Left ventricle myocardium superior (tissue), 1 donor: ENCODE data around the gene ANKRD53. TPM values are rescaled to one million over a fixed set of nuclear protein-coding genes. Genes with fewer than 3 reads are reported as not detected.

Source experiments
- ATAC-seq: fragments of 200-7000 bp; cut with Tn5 transposase; one replicate; pipeline ENCODE4 v1.9.1; 2020; ENCODE audit warnings: mild to moderate bottlenecking, moderate library complexity
- DNase-seq: peaks from one replicate; pipeline ENCODE4 v3.0.0-alpha.2; 2020
- intact Hi-C: fragments of 100-400 bp; cut with micrococcal nuclease; formaldehyde crosslinking; loops from one replicate; pipeline ENCODE4 v1.11.0; 2022
- total RNA-seq: library from RNA; stranded (reverse); fragmentation: NEBNext Ultra II Directional; extraction: Animal tissue kit (Norgen Biotek cat#: 25700); gene quantifications from one replicate; pipeline ENCODE4 v1.2.1, GENCODE V29; 2021
- donor health status: DM: no; HTN: yes; CAD: no; lungs with severe emphysema.

The ANKRD53 gene
- total RNA-seq, 1 donor from 2014 or later = 0.92 TPM

GRCh38 chr2:70962885-70963878 lies 15.2 kb upstream of the ANKRD53 start:
- intact Hi-C loops = no loop called here
- ATAC-seq (no peak), DNase-seq (no peak)

DNA sequence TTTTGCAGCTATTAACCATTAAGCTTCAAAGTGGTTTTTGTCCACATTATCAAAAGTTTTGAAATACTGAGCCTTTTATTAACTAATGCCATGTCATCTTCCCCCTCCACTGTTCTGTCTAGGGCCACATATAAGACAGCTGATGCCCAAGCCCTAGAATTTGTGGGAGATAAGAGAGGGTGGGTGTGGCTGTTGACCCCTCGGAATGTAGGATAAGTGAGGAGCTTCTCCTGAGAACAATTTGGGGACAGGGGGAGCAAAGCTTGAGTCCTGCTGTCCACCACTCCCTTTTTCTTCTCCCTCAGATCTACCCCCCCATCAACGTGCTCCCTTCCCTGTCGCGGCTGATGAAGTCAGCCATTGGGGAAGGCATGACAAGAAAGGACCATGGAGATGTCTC lies 14.3 kb upstream of the ANKRD53 start:
- DNase-seq = no peak
- no peak for ATAC-seq
- intact Hi-C loops = no loop called here

DNA sequence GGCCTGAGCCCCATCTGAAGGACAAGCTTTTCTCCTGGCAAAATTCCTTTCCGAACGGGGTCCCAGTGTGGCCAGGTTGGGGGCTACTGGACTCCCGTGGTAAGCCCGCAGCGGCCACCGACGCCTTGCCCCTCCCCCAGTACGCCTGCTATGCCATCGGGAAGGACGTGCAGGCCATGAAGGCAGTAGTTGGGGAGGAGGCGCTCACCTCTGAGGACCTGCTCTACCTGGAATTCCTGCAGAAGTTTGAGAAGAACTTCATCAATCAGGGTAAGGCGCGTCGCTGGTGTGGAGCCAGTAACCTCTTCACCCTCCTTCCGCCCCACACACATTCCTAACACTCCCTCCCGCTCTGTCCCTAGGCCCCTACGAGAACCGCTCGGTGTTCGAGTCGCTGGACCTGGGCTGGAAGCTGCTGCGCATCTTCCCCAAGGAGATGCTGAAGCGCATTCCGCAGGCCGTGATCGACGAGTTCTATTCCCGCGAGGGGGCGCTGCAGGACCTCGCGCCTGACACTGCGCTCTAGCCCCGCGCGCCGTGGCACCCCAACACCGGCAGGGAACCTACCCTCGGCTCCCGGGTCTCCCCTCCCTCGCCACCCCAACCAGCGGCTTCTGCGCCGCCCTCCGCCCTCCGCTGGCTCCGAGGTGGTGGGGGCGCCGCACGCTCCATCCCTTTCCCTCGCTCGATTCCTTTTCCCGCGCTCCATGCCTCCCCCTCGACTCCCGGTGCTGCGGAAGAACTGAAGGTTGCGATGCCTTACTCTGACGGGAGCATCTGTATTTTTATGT lies 13.6 kb upstream of the ANKRD53 start:
- intact Hi-C loops = no loop called here
- ATAC-seq = peak; percentile 87
- DNase-seq = peak; percentile 84

- intact Hi-C loops = no loop called here
- DNase-seq (no peak), ATAC-seq (no peak)
Observed at GRCh38 chr2:70965506-70965905, 12.9 kb upstream of the ANKRD53 start.

DNA sequence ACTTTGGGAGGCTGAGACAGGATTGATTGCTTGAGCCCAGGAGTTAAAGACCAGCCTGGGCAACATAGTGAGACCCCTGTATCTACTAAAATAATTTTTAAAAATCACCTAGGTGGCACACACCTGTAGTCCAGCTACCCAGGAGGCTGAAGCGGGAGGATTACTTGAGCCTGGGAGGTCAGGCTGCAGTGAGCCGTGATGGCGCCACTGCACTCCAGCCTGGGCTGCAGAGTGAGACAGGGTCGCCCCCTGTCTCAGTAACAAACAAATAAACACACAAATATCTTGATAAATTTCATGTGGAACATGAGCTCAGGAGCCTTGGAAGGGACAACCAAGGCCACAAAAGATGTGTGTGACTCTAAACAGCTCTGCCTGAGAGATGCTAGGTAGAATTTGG lies 11.7 kb upstream of the ANKRD53 start:
- ATAC-seq = no peak
- no peak for DNase-seq
- intact Hi-C loops = no loop called here

GRCh38 chr2:70967189-70967588 lies 11.2 kb upstream of the ANKRD53 start:
- ATAC-seq (no peak), DNase-seq (no peak)
- intact Hi-C loops = no loop called here

DNA sequence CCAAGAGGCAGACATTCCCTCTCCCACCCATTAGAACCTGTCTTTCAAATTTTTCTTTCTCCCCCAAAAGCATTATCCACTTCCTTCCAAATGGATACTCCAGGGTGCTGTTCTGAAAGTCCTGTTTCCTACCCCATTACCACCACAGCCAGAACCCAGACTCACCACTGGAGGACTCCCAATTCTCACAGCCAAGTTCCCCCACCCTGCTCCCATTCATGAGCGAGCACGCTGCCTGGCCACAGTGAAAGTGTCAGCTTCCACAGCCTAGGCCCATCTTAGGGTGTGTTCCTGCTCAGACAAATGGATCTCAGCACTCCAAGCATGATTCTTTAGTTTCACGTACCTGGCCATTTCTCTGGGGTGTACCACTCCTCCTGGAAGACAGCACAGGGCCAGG lies 3.8 kb upstream of the ANKRD53 start:
- ATAC-seq = no peak
- DNase-seq = no peak
- intact Hi-C loops = no loop called here

DNA sequence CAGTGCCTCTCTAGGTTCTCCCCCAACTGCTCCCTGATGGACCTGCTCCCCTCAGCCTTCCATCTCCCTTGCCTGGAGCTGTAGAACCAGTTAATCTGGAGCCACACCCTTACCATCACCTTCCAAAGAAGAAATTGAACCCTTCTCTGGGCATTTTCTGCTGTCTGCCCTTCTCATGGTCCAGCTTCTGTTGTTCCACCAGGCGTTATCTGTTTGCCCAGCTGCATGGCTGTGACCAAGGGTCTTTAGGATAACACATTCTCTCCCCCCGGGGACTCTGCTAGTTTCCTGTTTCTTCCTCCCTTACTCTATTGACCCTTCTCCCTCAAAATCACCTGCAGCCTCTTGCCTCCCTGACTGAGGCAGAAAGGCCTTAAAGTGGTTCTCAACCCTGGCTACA lies 3.2 kb upstream of the ANKRD53 start:
- intact Hi-C loops = no loop called here
- DNase-seq (no peak), ATAC-seq (no peak)

GRCh38 chr2:70977605-70978205 lies 725 bp upstream of the ANKRD53 start:
- ATAC-seq (peak; percentile 5), DNase-seq (no peak)
- intact Hi-C loops = no loop called here

DNA sequence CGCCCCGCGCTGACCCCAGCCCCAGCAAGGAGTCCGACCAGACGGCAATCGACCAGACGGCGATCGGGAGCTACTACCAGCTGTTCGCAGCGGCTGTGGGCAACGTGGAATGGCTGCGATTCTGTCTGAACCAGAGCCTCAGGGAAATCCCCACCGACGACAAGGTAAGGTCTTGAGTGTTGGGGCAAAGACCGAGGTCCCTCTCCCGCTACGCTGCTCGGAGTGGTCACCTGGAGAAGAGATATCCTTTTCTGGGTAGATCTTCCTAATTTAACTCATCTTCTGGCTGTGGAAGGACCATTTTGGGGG lies 704 bp downstream of the ANKRD53 start:
- no peak for ATAC-seq
- intact Hi-C loops = no loop called here
- no peak for DNase-seq

DNA sequence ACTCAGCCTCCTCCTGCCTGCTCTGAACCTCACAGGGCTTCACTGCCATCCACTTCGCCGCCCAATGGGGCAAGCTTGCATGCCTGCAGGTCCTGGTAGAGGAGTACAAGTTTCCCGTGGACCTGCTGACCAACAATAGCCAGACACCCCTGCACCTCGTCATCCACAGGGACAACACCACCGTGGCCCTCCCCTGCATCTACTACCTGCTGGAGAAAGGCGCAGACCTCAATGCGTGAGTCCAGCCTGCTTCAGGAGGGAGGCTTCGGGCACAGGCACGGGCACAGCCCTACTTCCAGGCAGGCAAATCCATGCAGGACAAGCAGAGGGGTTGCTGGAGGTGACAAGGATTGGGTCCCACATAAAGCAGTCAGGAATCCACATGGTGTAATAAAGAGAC lies 1.2 kb downstream of the ANKRD53 start:
- no peak for DNase-seq
- intact Hi-C loops = no loop called here
- ATAC-seq = no peak

- ATAC-seq (no peak), DNase-seq (no peak)
- intact Hi-C loops = no loop called here
Observed at GRCh38 chr2:70981421-70981820, 3.0 kb downstream of the ANKRD53 start.

DNA sequence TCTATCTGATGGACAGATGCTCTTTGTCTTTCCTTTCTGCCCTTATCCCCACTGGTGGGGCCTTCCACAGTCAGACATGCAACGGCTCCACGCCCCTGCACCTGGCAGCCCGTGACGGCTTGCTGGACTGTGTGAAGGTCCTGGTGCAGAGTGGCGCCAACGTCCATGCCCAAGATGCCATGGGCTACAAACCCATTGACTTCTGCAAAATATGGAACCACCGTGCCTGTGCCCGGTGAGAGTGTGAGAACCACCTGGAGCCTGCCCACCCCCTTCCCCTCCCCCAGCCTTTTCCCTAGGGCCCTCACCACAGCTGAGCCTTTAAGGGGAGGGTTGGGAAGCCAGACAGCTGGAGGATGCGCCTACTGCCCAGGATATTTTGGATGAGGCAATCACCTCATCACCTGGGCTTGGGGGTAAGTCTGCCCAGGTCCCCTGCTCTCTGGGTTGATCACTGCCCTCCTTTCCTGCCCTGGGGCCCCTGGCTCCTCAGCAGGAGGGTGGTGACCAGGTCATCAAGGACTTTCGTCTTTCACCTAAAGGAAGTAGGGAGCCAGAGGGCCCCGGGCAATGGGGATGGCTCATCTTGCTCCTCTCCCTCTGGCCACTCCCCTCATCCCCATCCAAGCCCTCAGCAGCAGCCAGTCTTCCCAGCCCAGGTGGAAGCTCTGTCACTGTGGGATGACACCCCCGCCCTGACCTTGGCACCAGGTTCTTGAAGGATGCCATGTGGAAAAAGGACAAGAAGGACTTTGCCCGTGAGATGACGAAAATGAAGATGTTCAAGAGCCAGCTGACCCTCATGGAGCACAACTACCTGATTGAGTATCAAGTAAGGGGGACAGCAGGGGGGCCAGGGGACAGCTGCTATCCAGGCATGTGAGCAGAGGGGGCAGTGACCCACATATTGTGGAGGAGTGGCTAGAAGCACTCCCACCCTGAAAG lies 3.7 kb downstream of the ANKRD53 start:
- intact Hi-C loops = no loop called here
- ATAC-seq (no peak), DNase-seq (no peak)

- no peak for DNase-seq
- intact Hi-C loops = no loop called here
- ATAC-seq = no peak
Observed at GRCh38 chr2:70982971-70983370, 4.5 kb downstream of the ANKRD53 start.

DNA sequence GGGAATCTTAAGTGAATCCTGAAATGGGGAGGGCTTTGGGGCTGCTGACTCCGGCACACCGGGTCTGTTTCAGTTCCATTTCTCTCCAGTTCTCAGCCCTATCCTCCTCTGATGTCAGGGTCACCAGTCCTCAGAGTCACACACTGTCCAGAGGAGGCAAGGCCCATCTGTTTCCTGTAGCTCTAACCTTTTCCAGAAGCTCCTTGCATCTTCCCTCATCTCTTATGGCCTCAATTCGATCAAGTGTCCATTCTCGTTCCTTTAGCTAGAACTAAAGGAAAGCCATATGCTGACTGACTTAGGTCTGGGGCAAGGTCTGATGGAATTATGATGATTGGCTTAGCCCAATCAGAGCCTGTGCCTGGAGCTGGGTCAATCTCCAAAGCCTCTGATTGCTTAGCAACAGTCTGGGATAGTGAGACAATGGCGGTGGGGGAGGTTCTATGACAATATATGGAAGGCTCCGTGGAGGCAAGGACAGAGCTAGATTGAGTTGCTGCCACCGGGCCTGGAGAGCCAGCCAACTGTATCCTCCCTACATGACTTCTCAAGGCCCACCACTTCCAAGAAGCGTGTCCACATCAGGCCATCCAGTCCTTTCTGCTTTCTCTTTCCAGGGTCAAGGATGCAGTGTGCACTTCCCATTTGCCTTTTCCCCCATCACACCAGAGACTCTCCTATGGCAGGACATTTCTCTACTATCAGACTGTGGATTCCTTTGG lies 5.2 kb downstream of the ANKRD53 start:
- intact Hi-C loops = no loop called here
- no peak for ATAC-seq

GRCh38 chr2:70984228-70984575 lies 5.8 kb downstream of the ANKRD53 start:
- no peak for DNase-seq
- intact Hi-C loops = no loop called here
- ATAC-seq = no peak

More for the DNA sequence above, 5.2 kb downstream of the ANKRD53 start:
- DNase-seq = no peak

GRCh38 chr2:70984576-70985282 lies 6.3 kb downstream of the ANKRD53 start:
- intact Hi-C loops = no loop called here
- DNase-seq = peak; percentile 79

GRCh38 chr2:70985283-70985688 lies 6.9 kb downstream of the ANKRD53 start:
- ATAC-seq (no peak), DNase-seq (no peak)
- intact Hi-C loops = no loop called here

More at GRCh38 chr2:70984576-70985282, 6.3 kb downstream of the ANKRD53 start:
- peak; percentile 70 for ATAC-seq
